HuH-7 (cell line): ENCODE results near the gene AURKA.

Experiments
- DNase-seq: peaks from one replicate; pipeline ENCODE4 v3.0.0; 2011; ENCODE audit warnings: low spot score

Gene AURKA

DNA sequence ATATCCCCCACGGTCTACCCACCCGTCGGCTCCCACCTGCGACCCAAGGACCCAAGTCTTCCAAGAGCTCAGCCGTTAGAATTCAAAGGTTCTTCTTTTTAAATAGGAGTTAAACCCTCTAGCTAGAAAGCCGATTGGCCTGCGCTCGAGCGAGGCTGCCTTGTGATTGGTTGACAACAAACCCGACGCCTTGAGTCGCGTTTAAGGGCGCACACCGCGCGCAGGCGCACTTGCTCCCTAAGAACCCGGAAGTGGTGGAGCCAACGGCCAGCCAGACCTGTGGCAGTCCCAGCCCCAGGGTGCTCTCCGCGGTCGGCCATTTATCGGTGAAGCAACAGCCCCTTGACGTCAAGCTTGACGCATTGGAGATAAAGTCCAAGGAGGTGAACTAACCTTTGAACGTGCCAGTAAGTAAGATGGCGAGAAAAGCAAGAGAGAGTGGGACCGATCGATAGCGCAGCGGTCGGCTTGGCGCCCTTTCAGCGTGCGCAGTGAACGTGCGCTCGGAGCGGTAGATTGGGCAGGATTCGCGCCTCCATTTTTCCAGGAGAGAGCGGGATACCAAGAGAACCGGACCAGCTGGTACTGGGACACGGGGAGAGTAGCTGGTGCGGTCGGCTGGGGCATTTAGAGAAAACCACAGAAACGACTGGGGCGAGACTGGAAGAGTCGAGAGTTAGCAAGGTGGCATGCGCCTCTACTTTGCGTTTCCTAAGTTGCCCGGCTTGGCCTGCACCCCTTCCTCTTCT, at the start of gene AURKA, which contains the start of gene CSTF1:
Gene AURKA (minus strand): TSS at position 84 of the 749 bp plus-strand sequence. CDS start 4,018 bp downstream, outside the sequence.
Gene CSTF1 (plus strand): TSS at position 514 of the 749 bp plus-strand sequence. CDS start 2,908 bp downstream, outside the sequence.
- peak; percentile 98 for DNase-seq

DNA sequence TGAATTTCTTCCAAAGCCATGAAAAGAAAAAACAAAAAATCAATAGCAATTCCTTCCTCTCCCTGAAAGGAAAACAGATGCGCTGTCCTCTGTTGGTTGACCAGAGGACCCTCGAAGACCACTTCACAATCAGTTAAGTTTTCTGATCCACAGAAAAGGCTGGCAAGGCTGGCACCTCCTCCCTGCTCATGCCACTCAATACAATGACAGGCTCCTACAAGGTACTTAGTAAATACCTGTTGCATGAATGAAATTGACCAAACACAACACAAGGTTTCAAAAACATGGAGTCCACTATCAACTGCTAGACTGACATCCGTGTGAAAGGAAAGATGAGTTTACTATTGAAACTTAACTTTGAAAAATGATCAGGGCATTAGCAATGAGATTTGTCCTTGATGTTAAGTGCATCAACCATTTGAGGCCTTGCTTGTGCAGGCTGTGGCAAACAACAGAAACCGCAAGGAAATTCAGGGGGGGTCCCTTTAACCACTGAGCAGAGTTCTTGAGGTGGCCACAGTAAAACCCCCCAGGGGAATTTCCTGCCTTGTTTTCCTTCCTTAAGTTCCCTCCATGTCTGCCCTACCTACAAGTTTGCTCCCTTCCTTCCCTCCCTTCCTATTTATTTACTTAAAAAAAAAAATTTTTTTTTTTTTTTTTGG, 48.5 kb upstream of the AURKA start:
- no peak for DNase-seq

DNA sequence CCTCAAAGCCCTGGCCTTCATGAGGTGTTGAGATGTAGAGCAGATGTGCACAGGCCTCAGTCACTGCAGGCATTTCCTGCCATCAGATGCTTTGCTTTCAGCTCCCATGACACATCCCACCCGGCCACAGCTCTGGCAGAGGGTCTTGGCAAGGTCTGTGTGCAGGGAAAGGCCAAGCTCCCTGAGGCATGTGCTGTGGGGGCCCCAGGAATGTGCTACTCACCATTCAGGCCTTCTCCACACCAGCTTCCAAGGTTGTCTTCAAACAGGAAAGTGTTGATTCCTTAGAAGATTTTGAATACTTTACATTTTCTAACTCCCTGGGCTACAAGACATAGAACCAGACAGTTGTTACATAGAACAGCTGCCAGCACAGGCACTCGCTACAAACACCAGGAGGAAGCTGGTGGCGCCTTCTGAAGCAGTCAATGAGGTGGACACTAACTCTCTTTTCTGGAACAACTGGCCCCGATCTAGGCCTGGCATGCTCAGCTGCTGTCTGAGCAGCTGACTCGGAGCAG, 47.8 kb upstream of the AURKA start:
- DNase-seq, result no peak

DNA sequence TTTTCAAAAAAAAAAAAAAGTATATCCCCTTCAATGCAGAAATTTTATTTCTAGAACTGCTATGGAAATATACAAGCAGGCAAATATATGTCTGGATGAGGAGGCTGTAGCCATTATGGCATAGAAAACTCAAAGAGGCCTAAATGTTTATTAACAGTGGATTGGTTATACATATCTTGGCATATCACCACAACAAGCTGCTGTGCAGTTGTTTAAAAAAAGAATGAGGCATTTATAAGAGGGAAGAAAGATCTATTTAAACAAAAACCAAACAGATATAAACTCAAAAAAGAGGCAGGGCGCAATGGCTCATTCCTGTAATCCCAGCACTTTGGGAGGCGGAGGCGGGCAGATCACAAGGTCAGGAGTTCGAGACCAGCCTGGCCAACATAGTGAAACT, 46.3 kb upstream of the AURKA start:
- DNase-seq, result no peak

DNA sequence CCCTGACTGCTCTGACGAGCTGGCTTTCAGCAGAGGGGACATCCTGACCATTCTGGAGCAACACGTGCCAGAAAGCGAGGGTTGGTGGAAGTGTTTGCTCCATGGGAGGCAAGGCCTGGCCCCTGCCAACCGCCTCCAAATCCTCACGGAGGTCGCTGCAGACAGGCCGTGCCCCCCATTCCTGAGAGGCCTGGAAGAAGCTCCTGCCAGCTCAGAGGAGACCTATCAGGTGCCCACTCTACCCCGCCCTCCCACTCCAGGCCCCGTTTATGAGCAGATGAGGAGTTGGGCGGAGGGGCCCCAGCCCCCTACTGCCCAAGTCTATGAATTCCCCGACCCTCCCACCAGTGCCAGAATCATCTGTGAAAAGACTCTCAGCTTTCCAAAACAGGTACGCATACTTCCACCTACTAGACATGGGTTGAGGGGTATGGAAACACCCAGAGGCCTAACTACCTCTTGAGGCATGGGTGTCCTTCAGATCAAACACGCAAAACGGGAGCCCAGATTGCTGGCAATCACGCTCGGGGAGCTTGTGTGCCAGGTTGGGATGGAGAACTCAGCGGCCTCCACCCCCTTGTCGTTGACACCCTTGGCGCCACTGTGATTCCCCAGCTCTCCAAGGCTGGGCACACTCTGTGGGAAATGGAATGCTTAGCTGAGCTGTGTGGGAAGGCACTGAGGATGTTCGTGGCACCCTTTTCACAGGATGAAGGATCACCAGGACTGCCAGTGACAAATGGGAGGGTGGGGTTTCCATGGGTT, 45.4 kb upstream of the AURKA start:
- no peak for DNase-seq

DNA sequence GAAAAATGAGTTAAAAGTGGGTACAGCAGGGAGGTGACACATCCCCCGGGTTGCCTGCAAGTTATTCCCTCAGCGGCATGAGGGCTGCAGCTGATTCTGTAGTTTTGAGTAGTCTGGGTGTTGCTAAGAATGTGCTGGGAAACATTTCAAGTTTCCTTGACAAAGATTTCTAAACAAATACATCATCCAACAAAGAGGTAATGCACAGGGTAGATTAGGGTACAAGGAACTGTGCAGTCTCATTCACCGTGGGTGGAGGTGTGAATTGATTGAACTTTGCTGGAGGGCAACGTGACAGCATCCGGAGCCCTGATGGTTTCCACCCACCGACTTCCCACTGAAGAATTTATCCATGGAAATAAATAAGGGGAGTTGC, 41.9 kb upstream of the AURKA start:
- DNase-seq, result no peak

DNA sequence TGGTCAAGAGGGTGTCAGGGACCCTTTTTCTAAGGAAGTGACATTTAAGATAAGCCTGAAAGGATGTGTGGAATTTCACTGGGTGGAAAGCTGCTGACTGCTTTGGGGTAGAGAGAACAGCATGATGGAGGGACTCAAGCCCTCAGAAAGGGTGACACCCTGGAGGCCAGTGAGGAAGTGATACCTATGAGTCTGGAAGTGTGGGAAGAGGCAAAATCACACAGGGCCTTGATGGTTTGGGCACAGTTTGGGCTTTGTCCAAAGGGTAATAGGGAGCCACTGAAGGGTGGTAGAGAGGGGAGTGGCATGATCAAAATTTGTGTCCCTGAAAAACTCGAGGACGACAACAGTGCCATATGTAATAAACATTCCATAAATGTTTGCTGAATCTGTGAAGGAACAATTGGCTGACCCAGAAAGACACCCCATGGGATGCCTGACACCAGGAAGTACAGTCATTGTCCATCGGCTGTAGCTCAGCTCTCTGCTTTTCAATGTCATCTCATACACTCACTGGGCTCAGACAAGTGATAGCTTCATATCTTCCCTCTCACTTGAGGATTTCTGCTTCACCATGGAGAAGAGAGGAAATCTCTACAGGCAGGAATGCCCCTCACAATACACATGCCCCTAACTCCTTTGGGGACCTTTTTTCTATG, 41.3 kb upstream of the AURKA start:
- no peak for DNase-seq

DNA sequence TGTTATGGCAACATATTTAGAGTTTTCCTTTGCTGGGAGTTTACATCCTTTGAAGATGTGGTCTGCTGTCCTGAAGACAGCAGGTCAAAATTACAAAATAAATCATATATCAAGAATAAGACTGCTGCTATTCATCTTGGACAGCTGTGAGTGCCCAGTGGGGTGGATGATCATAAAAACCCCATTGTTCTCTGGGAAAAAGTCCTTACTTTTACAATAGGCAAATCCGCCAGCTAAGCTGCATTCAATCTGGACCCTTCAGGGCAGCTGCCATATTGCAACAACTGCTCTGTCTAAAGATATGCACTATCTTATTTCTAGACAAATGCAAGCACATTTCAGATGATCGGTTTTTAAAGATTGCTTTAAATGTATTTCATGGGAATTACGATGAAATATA, 39.5 kb upstream of the AURKA start:
- no peak for DNase-seq

DNA sequence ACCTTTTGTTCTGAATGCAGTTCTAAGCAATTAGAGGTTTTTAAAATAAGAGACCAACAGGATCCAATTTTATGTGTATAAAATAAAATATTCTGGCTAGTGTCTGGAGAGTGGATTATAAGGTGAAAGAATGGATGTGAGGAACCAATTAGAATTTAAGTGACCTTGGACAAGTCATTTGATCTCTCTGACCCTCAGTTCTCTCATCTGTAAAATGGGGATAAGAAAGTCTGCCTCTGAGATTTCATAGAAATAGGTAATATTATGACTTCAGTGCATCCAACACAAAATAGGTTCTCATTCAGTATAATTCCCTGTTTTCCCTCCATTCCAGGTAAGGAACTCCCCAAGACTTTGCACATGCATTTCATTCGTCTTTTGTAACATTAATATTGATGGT, 38.9 kb upstream of the AURKA start:
- DNase-seq, result no peak

DNA sequence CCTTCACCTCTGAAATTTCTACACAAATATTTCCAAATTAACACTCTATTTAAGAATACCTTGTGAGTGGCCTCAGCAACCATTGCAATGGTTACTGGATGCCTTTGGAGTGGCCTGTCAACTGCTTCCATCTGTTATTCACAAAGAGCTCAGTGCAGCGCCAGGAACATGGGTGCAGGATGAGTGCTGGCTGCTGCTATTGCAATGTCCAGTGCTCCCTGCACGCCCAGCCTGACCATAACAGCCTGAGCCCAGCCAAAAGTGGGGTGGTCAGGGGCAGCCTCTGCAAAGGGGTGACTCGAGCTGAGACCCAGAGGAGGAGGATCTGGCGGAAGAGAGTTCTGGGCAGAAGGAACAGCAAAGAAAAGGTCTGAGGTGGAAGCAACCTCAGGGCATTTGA, 38.4 kb upstream of the AURKA start:
- no peak for DNase-seq

DNA sequence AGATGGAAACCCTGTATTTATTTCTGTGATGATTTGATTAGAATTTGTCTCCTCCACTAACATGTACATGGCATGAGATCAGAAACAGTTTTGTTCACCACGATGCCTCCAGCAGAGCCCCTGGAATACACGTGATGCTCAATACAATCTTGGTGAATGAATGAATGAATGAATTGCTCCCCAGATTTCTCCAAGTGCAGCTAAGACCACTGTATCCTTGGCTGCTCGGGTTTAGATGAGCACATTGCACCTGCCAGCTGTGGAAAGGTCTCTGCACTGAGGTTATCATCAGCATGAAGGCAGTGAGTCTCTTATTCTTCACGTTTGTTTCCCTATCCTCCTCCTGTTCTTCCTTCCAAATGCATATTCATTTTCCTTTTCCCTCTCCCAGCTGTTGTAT, 37.9 kb upstream of the AURKA start:
- DNase-seq, result no peak

DNA sequence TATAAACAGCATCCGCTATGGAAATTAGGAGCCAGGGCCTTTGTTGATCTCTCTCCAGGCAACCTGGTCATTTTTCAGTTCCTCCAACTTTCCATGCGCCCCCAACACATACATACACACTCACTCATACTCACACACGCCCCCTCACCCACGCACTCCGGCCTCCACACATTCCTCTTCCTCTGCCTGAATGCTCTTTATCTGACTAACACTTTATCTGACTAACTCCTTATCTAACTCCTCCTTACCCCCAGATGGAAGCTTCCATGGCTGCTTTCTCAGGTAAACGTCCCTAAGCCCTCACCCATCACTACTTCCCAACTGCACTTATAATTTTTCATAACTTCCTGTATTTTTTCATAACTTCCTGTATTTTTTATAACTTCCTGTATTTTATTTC, 37.5 kb upstream of the AURKA start:
- no peak for DNase-seq

DNA sequence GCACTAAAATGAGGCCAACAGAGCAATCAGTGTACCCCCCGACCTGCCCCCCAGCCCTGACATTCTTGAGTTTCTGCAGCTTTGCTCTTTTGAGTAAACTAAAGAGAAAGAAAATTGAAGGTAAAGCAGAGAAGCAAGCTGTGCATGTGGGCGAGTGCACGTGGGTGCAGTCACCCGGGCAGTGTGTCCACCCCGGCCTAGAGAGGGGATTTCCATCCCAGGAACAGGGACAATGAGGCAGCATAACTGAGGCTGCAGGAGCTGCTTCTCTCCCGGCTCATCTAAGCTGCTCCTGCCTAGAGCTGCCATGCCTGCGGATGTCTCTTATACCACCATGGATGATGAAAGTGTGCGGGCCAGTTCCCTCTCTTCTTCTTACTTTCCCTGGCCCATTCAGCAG, 36.9 kb upstream of the AURKA start:
- no peak for DNase-seq

DNA sequence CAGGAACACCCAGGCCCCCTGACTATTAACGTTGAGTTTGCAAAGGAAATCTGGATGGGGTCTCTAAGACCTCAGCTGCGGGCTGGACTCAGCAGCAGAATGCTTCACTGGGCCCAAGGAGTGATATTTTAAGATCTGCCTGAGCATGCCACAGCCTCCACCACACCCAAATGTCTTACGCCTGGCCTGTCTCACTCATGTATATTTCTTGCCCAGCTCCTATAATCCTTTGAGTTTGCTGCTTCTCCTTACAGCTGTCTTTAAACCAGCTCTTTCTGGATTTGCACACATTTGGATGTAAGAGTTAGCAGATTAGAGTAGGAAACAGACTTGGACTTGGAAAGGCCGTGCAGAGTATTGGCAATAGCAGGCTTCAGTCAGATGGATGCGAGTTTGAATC, 36.4 kb upstream of the AURKA start:
- DNase-seq, result no peak

DNA sequence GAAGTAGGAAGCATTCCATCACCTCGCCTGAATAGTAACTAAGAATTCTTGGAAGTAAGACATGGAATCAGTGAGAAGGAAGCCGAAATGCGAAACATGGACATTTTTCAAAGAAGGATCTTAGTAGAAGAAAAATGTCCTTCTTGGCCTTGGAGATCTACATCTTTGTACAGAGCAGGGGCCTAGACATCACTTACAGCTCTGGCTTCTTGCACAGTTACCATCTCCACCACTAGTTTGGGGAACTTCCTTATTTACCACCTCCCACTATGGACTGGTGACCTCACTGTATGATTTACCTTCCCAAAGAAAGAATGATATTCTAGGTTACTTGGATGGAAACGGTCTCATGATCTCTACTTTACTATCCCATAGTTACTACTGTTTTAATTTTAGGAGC, 35.8 kb upstream of the AURKA start:
- DNase-seq, result no peak

DNA sequence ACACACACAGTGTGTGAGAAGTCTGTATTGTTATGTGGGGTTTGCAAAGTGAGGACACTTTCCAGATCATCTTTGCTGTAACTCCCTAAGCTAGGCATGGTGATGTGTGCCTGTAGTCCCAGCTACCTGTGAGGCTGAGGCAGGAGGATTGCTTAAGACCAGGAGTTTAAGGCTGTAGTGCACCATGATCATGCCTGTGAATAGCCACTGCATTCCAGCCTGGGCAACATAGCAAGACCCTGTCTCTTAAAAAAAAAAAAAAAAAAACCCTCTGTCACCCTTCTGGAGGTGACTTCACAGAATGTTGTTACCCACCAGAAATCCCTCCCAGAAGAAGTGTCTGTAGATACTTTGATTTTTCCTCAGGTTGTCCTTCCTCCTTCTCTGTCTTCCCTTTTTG, 34.9 kb upstream of the AURKA start:
- DNase-seq, result no peak

DNA sequence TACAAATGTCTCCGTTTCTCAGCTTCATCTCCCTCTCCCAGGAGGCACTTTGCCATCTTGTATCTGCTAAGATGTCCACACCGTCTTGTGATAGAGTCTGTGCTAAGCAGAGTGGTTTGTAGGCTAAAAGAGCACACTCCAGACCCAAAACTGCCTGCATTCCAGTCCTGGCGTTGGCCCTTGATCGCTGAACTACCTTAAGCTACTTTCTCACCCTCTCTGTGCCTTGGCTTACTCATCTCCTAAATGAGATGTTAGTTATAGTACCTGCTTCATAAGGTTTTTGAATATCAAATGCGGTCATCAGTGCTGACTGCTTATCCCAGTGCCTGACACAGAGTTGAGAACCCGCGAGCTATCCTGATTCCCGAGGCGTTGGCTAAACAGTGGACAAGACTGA, 34.0 kb upstream of the AURKA start:
- no peak for DNase-seq

DNA sequence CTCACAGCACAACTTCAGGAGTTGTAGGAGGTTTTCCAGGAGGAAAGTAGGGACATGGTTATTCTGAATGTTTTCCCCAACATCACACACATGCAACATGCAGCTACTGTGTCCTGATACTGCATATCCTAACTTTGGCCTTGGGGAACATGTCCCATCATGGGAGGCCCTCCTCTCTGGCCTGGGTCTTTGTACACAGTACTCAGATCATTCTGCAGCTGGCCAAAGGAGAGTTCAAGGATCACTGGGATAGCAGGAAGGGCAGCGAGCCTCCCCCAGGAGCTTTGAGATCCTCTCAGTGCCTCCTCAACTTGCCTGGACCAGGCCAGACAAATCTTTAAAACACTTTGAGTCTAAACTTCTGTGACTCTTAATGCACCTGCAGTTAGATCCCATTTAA, 32.9 kb upstream of the AURKA start:
- DNase-seq, result no peak

DNA sequence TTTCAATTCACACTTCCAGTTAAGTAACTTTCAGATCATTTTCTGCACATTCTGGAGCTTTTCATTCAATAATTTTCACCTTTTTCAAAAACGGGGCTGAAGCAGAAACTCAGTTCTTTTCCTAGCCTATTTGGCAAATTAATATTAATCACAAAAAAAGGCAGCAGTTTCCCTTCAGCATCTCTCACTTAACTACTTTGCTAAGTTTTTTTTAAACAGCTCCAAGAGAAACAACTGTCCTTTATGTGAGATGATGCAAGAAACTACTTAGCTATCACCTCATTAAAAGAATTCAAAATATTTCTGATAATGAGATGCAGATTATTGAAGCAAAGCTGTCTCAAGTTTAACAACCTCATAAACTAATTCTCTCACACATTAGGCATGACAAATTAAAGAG, 31.9 kb upstream of the AURKA start:
- no peak for DNase-seq

DNA sequence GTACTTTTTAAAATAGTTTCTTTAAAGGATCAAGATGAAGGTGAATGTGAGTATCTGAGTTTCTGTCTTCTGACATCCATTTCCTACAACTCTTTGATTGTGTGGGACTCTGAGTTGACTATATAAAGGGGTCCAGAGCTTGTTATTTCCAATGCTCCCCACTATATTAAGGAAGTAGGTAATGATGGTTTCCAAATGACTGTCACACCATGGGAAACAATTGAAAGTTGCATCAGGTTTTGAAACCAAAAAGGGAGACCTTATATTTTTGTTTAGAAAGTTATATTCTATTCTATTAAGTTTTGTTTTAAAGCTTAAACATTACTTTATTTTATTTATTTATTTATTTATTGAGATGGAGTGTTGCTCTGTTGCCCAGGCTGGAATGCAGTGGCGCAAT, 31.2 kb upstream of the AURKA start:
- no peak for DNase-seq

DNA sequence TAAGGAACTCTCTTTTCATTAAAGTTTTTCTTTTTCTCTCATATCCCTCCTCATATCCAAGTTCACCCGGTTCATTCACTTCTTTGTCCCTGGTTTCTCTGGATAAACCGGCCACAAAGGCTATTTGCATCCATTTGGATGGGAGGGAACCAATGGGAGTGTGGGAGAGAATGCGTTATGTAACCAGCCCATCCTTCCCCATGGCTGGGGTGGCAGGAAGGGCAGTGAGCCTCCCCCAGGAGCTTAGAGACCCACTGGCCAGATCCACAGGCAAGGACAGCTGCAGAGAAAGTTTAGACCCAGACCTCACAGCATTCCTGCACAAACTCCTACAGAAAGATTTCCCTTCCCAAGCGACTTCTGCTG, 30.8 kb upstream of the AURKA start:
- no peak for DNase-seq

DNA sequence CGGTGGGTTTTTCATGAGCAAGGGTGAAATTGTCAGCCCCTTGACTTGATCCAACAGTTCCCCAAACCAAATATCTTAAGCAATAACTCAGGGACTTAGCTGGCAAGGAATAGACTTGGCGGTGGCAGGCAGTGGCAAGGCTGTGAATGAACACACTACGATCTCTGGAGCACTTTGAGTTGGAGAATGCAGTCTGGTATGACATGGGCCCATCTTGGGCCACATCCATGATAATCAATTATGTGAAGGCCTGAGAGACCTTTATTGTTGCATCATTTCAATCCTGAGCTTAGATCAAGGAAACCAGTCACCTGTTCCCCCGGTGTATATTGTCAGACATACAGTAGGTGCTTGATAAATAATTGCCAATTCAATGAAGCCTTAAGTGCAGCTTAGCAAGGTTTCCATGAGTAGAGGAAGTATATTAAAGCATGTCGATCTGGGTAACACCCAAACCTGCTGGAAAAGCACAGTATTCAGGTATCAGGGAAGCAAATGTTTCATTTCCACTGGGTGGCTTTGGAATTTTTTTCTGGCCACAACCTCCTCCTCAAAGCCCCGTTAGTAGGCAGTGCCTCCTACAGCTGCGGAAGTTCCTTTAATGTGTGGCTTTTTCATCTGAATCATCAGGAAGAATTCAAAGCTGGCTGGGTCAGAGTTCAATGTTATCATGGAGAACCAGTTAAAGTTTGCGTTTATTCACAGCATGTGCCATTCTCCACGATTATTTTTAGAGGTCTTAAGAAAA, 30.2 kb upstream of the AURKA start:
- DNase-seq, result no peak
